Measurements from ENCODE around the gene LRRC30.
"Not testable (repeated sequence)": the region's sequence is repeated elsewhere in the genome, so short reads cannot be mapped to it uniquely, and the experiment has no call there.

Gene LRRC30

DNA sequence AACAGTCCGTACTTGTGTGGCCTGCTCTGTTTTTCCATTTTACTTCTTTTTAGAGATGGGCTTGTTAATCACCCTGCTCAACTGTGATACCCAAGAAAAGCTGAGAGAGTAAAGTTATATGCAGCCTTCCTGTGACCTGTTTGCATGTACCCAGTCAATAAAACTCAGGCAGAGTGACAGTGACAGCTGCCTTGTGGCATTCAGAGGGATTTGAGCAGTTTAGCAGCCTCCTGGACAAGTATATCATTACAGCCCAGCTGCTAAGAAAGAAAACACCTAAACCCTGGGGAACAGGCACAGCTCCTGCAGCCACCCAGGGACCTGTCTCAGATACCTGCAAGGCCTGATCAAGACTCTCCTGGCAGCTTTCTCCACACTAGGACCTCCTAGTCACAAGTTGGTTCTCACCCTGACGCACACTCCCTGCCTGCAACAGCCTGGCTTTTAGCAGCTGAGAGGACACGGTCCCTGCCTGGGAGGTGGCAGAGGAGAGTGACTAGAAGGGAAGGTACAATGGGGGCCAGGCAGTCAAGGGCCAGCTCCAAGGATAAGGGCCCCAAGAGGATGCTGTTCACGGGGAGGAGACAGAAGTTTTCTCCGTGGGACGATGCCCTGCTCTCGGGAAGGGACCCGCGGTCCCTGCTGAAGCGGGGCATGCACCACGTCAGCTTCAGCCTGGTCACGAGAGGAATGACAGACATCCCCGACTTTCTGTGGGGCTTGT is at the start of gene LRRC30:
Gene LRRC30 (plus strand): TSS at position 464 of the 724 bp plus-strand sequence. CDS start 50 bp downstream, at position 514.
- no peak for DNase-seq

DNA sequence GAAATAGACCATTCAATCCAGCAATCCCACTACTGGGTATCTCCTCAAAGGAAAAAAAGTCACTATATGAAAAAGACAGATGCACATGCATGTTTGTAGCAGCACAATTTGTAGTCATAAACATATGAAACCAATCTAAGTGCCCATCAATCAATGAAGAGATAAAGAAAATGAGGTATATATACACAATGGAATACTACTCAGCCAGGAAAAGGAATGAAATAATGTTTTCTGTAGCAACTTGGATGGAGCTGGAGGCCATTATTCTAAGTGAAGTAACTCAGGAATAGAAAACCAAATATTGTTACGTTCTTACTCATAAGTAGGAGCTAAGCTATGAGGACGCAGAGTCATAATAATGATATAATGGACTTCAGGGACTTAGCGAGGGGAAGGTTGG is 45.2 kb upstream of the LRRC30 start:
- no peak for DNase-seq

DNA sequence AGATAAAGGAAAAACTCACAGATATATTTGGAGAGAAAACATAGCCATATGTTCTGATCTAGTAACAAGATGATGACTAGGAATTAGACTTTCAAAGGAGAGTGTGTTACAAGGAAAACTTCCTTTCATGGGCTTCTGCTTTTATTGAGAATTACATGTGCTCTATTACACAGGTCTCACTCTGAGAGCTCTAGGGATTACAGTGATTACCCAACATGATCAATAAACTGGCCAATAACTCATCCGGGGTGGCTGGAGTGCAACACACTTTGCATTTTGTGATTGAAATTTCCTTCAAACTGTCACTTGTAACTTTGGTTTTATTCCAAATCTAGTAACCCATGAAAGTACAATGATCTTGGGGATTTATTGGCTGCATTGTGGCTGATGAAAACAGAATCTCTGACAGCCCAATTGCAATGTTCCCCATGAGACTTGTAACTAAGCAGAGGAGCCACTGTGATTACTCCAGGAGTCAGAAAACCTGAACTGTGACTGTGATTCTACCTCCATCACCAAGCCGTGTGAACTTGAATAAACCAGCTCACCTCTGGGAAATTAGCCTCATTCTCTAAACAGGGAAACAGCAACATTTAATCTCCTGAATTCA is 40.2 kb upstream of the LRRC30 start:
- DNase-seq, result no peak

DNA sequence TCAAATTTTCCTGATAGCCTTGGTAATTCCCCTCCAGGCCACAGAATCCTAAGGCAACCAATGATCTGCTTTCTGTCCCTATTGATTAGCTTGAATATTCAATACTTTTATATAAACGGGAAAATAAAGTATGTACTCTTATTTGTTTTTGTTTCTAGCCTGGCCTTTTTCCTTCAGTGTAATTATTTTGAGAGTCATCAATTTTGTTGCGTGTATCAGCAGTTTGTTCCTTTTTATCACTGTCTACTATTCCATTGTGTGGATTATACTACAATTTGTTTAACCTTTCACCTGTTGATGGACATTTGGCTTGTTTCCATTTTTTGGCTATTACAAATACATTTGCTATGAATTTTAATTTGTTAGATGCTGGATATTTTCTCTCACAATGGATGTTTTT is 39.2 kb upstream of the LRRC30 start:
- no peak for DNase-seq

DNA sequence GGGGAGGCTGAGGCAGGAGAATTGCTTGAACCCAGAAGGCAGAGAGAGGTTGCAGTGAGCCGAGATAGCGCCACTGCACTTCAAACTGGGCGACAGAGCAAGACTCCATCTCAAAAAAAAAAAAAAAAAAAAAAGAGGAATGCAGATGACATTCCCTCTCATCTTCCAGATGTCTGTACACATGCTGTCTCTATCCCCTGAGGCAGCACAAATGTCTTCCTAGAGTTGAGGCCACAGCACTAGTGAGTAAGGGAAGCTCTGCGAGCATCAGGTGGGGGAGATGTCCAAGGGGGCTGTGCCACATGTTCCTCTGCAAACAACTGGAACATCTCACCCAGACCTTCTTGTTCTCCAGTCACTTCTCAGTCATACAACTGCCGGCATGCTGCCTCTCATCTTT is 35.6 kb upstream of the LRRC30 start:
- no peak for DNase-seq

DNA sequence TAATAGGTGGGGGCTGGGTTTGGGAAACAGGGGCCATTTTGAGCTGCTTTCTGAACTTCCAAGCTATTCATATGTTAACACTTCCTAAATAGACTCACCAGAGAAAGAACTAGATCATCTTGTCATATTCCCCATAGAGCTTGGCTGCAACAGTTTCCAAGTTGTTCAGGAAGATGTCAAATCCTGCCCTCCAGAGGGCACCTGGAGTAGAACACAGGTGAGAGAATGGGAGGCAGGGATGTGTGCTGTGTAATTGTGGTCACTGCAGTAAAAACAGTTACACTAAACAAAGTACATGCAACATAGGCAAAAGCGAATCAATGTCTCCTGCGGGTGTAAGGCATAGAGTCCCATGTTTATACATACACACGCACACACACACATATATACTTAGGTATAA is 34.5 kb upstream of the LRRC30 start:
- no peak for DNase-seq

DNA sequence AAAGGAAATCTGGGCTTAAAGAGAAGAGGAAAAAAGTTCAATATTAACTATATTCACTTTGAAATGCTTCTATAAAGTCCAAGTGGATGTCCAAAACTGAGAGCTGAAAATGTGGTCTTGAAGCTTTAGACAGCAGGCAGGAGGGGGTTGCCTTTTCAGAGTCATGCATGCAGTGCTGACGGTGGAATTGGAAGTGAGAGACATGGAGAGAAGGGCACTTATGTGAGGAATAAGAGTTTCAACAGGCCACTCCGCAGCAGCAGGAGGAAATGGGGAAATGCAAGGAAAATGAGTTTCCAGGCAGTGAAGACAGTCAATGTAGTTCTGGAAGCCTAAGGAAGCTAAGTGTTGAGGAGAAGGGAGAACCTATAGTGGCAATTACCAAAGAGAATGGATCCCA is 33.0 kb upstream of the LRRC30 start:
- DNase-seq, result no peak

DNA sequence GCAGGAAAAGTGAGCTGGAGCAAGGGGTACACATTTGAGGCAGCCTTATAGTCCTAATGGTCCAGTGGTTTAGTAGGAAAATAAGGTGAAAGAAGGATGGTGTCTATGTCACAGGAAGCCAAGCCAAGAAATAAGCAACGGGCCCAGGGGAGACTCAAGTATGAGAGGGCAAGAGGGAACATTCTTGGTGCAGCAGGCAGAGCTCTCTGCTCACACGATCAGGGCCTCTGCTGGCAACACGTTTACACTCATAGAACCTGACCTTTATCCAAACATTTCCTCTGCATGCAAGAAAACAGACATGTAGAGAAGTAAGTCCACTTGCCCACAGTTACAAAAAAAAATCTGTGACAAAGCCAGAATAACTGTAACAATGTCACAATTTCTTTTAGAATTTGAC is 32.6 kb upstream of the LRRC30 start:
- DNase-seq, result no peak

DNA sequence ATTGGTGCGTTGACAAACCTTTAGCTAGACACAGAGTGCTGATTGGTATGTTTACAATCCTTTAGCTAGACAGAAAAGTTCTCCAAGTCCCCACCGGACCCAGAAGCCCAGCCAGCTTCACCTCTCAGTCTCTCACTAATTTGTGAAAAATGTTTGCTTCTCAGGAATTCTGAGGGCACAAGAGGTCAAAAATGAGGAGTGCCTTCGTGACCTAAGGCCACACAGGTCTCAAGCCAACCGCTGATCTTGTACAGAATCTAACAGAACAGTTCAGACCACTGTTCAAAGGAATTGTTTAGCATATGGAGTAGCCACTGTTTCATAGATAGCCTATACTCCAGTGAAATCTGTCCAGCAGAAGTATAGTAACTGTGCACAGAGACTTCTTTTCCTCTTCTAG is 29.8 kb upstream of the LRRC30 start:
- no peak for DNase-seq

DNA sequence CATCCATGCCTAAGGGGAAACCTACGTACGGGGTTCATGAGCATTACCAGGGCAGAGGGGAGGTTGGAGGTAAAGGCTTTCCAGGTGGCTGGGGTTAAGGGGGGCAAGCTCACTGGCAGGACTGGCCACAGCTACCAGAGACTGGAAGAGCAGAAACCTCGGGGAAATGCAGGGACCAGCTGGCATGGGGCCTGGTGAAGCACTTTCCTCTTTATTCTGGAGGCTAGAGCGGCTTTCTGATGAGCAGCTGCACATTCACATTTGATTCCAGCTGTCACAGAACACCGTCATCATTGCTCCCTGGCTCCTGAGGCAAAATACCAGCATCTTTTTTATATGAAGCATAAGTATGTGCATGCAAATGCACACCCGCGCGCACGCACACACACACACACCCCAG is 28.7 kb upstream of the LRRC30 start:
- DNase-seq, result no peak

DNA sequence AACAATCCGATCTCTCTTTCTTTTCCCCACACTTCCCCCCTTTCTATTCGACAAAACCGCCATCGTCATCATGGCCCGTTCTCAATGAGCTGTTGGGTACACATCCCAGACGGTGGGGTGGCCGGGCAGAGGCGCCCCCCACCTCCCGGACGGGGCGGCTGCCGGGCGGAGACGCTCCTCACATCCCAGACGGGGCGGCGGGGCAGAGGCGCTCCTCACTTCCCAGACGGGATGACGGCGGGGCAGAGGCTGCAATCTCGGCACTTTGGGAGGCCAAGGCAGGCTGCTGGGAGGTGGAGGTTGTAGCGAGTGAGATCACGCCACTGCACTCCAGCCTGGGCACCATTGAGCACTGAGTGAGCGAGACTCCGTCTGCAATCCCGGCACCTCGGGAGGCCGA is 27.3 kb upstream of the LRRC30 start:
- DNase-seq, result not testable (repeated sequence)

DNA sequence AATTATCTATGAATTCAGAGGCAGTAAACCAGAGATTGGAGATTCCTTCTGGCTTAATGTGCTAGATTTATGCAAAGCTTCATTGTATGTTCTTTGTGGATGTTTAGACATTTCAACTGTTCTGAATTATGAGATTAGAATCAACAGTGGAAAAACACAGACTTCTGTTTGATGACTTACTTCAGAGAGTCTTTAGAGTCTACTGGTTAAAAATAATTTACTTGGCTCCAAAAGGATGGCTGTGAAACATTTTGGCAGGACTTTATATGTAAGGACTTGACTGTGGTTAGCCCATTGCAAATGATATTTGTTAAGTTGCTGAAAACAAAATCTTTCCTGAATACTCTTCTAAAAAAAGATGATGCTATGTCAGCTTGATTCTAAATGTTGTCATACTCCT is 25.5 kb upstream of the LRRC30 start:
- no peak for DNase-seq

DNA sequence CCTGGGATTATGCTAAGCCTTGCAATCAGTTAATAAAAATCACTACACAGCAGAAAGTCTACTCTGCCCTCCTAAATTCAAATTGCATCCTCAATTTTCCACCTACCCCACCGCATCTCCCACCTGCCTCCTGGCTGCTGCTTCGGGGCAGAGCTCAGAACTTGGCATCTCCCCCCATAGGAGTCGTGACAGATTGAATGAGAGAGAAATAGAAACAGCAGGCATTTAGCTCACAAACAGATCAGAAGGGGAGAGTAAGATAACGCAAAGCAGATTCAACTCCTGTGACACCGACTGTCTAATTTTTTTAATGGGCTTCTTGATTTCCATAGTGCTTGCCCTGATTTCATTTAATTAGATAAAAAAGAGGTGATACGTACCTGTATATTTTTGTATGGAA is 24.7 kb upstream of the LRRC30 start:
- no peak for DNase-seq

DNA sequence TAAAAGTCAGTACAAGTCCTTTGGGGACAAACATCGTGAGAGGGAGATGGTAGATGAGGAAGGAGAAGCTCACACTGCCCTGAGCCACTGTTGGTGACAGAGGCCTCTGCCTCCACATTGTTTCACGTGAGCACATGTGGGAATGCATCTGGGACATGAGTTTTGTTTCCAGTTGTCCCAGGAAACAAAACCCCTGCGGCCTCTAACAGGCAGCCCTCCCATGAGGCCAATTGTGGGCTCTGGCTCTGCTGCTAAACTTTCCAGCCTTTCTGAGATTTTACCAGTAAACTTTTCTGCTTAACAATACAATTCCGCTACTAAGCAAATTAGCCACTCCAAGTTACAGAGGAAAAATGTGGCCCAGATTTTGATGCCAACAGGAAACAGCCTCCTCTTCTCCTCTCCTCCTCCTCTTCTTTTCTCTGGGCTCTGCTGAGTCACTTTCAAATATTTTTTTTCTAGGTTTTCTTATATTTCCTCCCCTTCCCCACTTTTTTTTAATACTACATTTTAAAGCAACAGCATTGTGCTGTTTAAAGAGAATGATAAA is 23.4 kb upstream of the LRRC30 start:
- DNase-seq, result no peak

DNA sequence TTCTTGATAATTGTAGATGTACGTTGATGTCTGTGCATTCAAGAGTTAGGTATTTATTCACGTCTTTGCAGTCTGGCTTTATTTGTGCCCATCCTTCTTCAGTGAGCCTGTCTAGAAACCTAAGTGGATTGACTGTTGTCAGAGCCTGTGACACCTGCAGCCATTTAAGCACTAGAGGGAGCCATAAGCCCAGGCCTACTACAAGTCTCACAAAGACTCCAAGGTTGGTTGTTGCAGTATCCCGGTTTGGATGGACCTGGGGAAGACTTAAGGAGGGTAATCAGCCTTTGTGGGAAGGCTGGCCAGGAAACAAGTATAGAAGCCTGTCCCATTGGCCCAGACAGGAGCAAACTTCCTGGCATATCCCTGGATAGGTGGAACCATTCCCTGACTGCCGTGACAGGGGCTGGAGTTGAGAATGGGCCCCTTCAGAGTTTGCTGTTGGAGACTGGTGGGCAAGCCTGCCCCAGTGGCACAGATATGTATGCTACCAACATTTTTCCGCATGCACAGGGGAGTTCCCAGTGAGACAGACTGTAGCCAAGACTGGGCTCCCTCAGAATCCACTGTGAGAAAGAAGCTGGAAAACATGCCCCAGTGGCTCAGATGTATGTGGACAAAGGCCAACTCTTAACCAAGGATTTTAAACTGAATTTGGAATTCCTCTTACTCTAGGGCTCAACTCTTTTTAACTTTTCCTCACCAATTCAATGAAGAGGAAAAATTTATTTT is 9.3 kb upstream of the LRRC30 start:
- peak; percentile 17 for DNase-seq

DNA sequence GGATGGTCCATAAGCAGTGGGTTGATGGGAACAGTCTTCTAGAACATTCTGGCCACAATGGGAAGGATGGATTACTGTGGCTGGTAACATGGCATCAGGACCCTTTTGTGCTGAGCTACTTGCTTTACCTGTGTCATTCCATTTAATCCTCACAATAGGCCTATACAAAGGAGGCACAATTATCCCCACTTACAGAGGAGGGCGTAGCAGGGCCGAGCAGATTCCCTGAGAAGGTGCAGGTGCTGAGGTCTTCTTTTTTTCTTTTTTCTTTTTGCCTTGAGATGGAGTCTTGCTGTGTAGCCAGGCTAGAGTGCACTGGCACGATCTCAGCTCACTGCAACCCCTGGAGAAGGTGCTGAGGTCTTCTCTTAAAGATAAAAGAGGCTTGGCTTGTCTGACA is 6.7 kb upstream of the LRRC30 start:
- no peak for DNase-seq

DNA sequence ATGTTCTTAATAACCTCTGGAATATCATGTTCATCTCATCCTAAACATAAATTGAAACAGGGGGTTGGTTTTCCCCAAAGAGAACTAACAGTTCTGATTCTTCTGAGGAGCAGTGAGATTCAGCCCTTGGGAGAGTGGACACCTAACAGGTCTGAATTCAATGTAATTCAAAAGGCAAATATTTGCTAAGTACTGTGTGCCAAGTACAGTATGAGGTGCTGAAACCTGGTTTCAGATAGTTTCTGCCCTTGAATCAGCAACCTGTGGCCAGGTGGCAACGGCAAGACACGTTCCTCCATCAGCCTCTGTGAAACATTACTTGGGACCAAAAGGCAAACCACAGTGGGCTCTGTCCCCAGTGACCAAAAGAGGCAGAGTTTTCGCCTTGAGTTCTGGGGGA is 1.3 kb downstream of the LRRC30 start:
- no peak for DNase-seq

DNA sequence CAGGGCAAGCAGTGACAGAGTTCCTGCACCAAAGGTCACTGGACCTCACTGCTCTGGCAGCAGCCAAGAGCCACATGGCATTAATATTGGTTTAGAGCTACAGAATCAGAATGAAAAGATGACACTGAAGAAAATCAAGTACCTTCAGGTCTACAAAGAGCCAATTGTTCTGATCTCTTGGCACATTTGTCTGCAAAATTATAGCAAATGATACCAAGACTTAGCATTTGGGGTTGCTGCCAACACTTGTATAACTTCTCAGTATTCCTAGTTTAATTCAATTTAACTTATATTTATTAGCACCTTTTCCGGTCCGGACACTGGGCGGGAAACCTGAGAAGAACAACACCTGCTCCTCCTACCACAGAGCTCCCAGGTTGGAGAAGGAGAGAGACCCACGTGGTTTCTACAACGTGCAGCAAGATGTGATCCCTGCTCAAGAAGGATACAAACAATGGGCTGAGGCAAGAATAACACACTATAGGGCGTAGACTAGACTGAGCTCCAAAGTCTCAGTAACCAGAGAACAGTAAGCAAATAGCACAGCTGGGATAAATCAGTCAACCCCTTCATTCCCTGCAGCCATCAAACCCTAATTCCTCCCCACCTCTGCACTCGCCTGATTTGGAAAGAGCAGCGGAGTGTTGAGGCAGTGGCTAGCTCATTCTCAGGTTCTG is 2.4 kb downstream of the LRRC30 start:
- DNase-seq, result no peak

DNA sequence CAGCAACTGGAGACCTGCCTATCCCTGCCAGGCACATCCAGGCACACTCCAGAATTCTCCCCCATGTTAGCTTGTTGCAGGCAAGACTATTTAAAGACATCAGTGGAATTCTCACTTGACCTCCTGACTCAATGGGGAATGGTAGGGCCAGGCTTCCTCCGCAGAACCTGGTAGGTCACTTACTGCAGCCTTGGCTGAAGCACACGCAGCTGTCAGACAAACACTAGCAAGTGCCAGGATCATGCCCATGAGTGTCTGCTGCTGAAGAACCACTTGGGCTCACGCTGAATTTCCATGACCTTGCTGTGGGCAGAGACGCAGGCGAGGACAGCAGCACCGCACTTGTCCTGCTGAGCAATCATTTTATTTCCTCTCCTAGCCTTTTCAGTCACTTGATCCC is 3.2 kb downstream of the LRRC30 start:
- DNase-seq, result no peak

DNA sequence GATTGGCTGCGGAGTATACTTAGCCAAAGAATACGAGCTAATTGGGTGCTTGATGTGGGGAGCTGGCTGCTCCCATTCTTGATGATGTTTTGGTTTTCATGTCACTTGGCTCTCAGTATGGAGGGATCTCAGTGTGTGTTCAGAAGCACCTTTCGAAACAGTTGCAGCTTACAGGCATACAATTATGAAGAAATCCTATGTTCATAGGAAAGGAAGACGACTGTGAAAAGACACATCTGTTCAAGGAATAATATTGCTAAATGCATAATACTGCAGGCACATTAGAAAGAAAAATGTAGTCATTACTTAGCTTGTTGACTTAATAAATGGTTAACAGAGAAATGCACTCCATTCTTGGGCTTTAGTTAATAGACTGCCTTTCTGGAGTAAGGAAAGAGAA is 4.1 kb downstream of the LRRC30 start:
- no peak for DNase-seq

DNA sequence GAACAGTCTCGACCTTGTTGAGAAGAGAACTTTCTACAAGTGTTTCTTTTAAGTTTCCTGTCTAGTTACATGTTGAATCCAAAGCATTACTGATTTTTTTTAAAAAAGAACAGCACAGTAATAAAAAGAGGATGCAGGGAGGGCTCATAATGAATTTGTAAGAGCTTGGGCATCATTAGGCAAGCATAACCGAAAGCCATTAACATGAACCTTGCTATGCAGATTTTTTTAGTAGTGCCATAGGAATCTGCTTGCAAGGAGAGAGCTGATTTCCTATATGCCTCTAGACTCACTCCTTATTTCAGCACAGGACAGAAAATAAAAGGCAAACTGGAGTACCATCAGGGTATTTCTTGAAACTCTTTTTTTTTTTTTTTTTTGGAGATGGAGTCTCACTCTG is 5.2 kb downstream of the LRRC30 start:
- no peak for DNase-seq

DNA sequence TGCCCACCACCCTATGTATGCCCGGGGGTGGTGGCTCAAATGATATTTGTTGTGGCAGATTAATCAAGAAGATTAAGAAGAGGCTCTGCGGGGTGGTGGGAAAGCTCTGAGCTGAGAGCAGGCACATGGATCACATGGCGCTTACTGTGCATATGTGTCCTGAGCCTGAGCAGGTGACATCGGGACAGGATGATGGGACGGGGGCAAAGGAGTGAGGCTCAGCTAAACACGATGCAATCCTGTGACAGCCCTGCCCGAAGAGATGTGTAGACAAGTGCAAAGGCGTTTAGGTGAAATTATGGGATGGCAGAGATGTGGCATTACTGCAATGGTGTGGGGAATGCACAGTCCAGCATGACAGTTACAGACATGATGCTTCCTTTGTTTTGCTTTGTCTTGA is 6.0 kb downstream of the LRRC30 start:
- DNase-seq, result no peak

DNA sequence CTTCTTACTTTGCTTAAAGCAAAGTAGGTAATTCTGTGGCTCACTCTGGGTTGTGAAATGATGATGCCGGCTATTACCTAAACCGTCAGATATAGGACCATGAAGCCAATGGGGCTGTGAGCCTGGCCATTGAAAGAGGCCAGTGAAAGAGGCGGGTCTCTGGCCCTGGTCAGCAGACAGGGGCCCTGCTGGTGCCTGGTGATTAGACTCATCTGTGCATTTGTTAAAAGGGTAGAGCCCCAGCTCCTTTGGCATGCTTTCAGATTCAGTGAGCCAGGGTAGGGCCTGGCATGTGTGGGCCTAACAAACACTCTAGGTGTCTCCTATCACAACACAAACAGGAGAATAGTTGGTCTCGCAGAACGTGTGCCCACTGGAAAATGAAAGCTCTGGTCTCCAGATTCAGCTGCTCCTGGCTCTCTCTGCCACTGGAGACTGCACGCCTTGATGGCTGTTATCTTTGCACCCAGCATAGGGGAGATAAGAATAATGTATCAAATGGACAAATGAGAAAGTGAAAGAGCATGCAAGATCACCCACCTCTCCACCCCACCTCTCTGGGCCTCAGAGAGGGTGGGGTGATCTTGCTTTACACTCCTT is 6.9 kb downstream of the LRRC30 start:
- DNase-seq, result no peak
